Measurements from ENCODE around the gene TEKT2. TPM values are rescaled to one million over a fixed set of nuclear protein-coding genes. Genes with fewer than 3 reads are reported as not detected.
A peak's percentile ranks its signal among the peaks of the same experiment; 100 is the strongest.

The TEKT2 gene
- total and polyA plus RNA-seq, 8 donors, result 0.32 to 16.0 (median 9.2) TPM

GRCh38 chr1:36095760-36096405 lies 12.0 kb downstream of the TEKT2 start:
- peaks cover 4 to 59% of the 10 kb centered on the region in 2 donors for H3K36me3 ChIP-seq
- H3K27ac ChIP-seq, result peak overlapping the region; percentile 58 to 70
- H3K4me1 ChIP-seq, result peaks cover 8 to 48% of the 10 kb centered on the region in 2 donors
- no peak overlapping the region for H3K4me3 ChIP-seq
- DNase-seq (peak in 2 of 4 donors; percentile 60 to 74), ATAC-seq (peak; percentile 72)
- H3K27me3 ChIP-seq, result no peaks in the 10 kb centered on the region
- TF ChIP-seq, protein P1, sequence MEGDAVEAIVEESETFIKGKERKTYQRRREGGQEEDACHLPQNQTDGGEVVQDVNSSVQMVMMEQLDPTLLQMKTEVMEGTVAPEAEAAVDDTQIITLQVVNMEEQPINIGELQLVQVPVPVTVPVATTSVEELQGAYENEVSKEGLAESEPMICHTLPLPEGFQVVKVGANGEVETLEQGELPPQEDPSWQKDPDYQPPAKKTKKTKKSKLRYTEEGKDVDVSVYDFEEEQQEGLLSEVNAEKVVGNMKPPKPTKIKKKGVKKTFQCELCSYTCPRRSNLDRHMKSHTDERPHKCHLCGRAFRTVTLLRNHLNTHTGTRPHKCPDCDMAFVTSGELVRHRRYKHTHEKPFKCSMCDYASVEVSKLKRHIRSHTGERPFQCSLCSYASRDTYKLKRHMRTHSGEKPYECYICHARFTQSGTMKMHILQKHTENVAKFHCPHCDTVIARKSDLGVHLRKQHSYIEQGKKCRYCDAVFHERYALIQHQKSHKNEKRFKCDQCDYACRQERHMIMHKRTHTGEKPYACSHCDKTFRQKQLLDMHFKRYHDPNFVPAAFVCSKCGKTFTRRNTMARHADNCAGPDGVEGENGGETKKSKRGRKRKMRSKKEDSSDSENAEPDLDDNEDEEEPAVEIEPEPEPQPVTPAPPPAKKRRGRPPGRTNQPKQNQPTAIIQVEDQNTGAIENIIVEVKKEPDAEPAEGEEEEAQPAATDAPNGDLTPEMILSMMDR (IDR thresholded peaks at IDR 0.05), result no peak
- H3K9me3 ChIP-seq, result no peaks in the 10 kb centered on the region
- intact Hi-C loops (cut with DNase I), result no loop called here

- no peak for ATAC-seq
- Histone ChIP-seq H3K36me3 (peaks cover 4 to 50% of the 10 kb centered on the region in 2 donors), H3K4me1 (peaks cover 8 to 44% of the 10 kb centered on the region in 2 donors), H3K27ac (peak overlapping the region; percentile 58 to 70), H3K27me3 (no peaks in the 10 kb centered on the region), H3K4me3 (no peak overlapping the region), H3K9me3 (no peaks in the 10 kb centered on the region)
- intact Hi-C loops (cut with DNase I), result no loop called here
- DNase-seq, result no peak
- TF ChIP-seq, protein P1 (IDR thresholded peaks at IDR 0.05), result no peak
Observed at GRCh38 chr1:36096500-36097432, 12.9 kb downstream of the TEKT2 start.

- intact Hi-C loops (cut with DNase I), result no loop called here
- H3K4me1 ChIP-seq, result peaks cover 8 to 44% of the 10 kb centered on the region in 2 donors
- DNase-seq, result peak in 1 of 4 donors; percentile 64
- H3K36me3 ChIP-seq, result peaks cover 0 to 38% of the 10 kb centered on the region in 2 donors
- H3K27ac ChIP-seq, result no peak overlapping the region
- TF ChIP-seq, protein P1 (IDR thresholded peaks at IDR 0.05), result no peak
- H3K9me3 ChIP-seq, result no peaks in the 10 kb centered on the region
- no peaks in the 10 kb centered on the region for H3K27me3 ChIP-seq
- no peak for ATAC-seq
- H3K4me3 ChIP-seq, result no peak overlapping the region
Observed at GRCh38 chr1:36097693-36098585, 14.0 kb downstream of the TEKT2 start.

- TF ChIP-seq, protein P1 (IDR thresholded peaks at IDR 0.05), result no peak
- no peaks in the 10 kb centered on the region for H3K9me3 ChIP-seq
- intact Hi-C loops (cut with DNase I), result no loop called here
- H3K27me3 ChIP-seq, result no peaks in the 10 kb centered on the region
- no peak for ATAC-seq
- no peak overlapping the region for H3K27ac ChIP-seq
- peaks cover 0 to 30% of the 10 kb centered on the region in 2 donors for H3K36me3 ChIP-seq
- H3K4me1 ChIP-seq, result peaks cover 8 to 37% of the 10 kb centered on the region in 2 donors
- H3K4me3 ChIP-seq, result no peak overlapping the region
- peak in 1 of 4 donors; percentile 69 for DNase-seq
Observed at GRCh38 chr1:36098650-36099365, 14.9 kb downstream of the TEKT2 start.

Measured in left lung (tissue), 10 donors.